Stimulated activated CD8-positive, alpha-beta memory T cell treated with anti-CD3 and anti-CD28 coated beads, Interleukin-7, amount 100 ng/mL, for 24 hours (primary cell): ENCODE measurements around the gene ZCCHC7.
"Not testable (repeated sequence)": the region's sequence is repeated elsewhere in the genome, so short reads cannot be mapped to it uniquely, and the experiment has no call there.

ENCODE experiments used
- DNase-seq: peaks from one replicate; pipeline ENCODE4 v3.0.0-alpha.2; 2020; ENCODE audit warnings: low read depth

Gene ZCCHC7

DNA sequence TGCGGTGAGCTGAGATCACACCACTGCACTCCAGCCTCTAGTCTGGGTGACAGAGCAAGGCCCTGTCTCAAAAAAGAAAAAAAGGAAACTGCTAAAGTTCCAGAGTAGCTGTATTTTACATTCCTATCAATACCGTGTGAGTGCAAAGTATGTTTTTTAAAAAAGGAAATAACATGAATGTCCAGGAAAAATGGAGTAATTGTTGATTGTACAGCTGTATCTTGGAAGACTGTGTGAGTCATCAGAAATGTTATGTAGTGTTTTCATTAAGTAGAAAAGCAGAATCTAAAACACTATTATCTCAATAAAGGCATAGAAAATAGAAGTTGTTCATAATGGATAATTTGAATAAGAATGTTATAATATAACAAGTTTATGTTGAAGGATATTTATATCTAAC is 53.9 kb downstream of the ZCCHC7 start:
- DNase-seq, result no peak

DNA sequence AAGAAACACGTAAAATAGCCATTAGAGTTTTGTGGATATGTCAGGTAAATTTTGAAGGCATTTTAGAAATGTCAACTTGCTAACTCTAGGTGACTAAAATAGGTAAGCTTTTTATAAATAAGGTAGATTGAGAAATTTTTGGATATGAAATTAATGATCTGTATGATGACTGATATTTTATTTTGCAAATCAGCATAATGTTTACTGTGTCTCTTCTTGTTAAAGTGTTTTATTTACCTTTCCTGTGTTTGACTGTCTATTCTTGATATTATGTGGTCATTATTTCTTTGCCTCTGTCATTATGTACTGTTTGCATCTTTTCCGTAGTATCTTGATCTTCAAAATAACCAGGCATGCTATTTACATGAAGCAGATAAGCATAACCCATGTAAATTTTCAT is 58.4 kb downstream of the ZCCHC7 start:
- no peak for DNase-seq

DNA sequence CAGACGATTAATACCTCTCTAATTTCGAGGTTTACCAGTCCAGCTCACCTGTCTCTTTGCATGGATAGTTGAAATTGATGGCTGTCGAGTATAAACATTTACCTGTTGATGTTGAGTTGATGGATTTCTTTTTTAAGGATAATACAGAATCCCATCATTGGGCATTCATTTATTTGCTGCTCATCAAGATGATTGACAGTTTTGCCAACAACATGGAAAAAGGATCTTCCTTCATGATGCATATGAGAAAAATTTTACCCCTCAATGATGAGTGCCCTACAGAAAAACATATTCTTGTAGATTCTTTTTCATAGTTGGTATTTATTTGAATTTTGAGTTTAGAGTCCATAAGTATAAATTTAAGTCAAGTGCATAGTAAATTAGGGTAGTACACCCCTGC is 59.2 kb downstream of the ZCCHC7 start:
- DNase-seq, result no peak

- no peak for DNase-seq
These were observed 59.8 kb downstream of the ZCCHC7 start for GRCh38 chr9:37180138-37180537.

DNA sequence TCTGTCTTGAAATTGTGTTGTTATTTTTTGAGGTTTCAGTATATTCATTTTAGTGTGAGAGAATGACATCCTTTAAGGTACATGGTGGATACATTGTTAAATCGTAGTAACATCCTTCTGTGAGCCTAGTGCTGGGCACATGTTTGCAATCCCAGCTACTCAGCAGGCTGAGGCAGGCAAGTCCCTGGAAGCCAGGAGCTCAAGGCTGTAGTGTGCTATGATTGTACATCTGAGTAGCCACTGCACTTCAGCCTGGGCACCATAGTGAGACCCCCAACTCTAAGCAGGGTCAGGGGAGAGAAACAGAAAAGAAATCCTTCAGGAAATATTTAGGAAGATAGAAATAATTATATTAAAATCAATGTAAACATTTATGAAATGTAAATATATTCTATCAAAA is 62.3 kb downstream of the ZCCHC7 start:
- no peak for DNase-seq

GRCh38 chr9:37184905-37185867 is 64.8 kb downstream of the ZCCHC7 start:
- DNase-seq, result no peak

GRCh38 chr9:37187292-37187691 is 66.9 kb downstream of the ZCCHC7 start:
- DNase-seq, result no peak

GRCh38 chr9:37187713-37188439 is 67.5 kb downstream of the ZCCHC7 start:
- DNase-seq, result no peak

DNA sequence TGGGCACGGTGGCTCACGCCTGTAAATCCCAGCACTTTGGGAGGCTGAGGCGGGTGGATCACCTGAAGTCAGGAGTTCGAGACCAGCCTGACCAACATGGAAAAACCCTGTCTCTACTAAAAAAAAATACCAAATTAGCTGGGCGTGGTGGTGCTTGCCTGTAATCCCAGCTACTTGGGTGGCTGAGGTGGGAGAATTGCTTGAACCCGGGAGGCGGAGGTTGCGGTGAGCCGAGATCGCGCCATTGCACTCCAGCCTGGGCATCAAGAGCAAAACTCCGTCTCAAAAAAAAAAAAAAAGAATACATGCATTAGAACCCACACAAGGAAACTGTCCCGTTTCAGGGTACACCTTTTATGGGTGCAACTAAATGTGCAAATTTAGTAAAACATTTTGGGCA is 70.4 kb downstream of the ZCCHC7 start:
- not testable (repeated sequence) for DNase-seq

- no peak for DNase-seq
These were observed 71.2 kb downstream of the ZCCHC7 start for GRCh38 chr9:37191403-37192089.

- no peak for DNase-seq
These were observed 72.4 kb downstream of the ZCCHC7 start for GRCh38 chr9:37192803-37193202.

GRCh38 chr9:37197158-37198038 is 77.0 kb downstream of the ZCCHC7 start:
- no peak for DNase-seq

- no peak for DNase-seq
These were observed 77.8 kb downstream of the ZCCHC7 start for GRCh38 chr9:37198039-37198729.

GRCh38 chr9:37198831-37199230 is 78.5 kb downstream of the ZCCHC7 start:
- DNase-seq, result no peak

- DNase-seq, result no peak
These were observed 80.1 kb downstream of the ZCCHC7 start for GRCh38 chr9:37200433-37201005.

- no peak for DNase-seq
These were observed 81.2 kb downstream of the ZCCHC7 start for GRCh38 chr9:37201581-37201980.

- DNase-seq, result no peak
These were observed 81.7 kb downstream of the ZCCHC7 start for GRCh38 chr9:37202091-37202490.

GRCh38 chr9:37203456-37203855 is 83.1 kb downstream of the ZCCHC7 start:
- DNase-seq, result not testable (repeated sequence)

DNA sequence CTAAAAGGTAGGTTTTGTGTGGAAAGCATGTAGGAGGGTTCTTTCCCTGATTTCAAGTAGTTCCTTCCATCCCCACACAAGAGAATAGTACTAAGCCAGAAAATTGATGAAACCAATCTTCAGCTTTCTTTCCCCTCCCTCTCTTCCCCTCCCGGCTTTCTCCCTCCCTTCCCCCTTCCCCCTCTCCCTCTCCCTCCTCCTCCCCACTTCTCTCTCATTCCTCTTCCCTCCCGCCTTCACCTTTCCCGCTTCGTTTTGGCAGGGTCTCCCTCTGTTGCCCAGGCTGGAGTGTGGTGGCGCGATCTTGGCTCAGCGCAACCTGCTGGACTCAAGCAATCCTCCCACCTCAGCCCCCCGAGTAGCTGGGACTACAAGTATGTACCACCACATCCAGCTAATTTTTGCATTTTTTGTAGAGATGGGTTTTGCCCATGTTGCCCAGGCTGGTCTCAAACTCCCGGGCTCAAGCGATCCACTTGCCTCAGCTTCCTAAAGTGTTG is 85.8 kb downstream of the ZCCHC7 start:
- DNase-seq, result no peak
